Ishikawa (cell line): ENCODE results near the gene CDC42EP1.

ENCODE experiments used
- CREB1 ChIP-seq: IDR thresholded peaks from 2 replicates; pipeline ENCODE4 v1.6.1; 2012; ENCODE audit warnings: low read depth
- EGR1 ChIP-seq: IDR thresholded peaks from 2 replicates; pipeline ENCODE4 v1.6.1; 2012
- EP300 ChIP-seq: IDR thresholded peaks from 2 replicates; pipeline ENCODE4 v1.6.1; 2012; ENCODE audit warnings: borderline replicate concordance
- REST ChIP-seq: IDR thresholded peaks from 2 replicates; pipeline ENCODE4 v1.6.1; 2012; ENCODE audit warnings: low read depth, mild to moderate bottlenecking
- TCF12 ChIP-seq: IDR thresholded peaks from 2 replicates; pipeline ENCODE4 v1.6.1; 2012; ENCODE audit warnings: low read depth
- YY1 ChIP-seq: IDR thresholded peaks from 2 replicates; pipeline ENCODE4 v1.6.1; 2012; ENCODE audit warnings: low read depth

- no peak for TF ChIP-seq EP300
- TF ChIP-seq EGR1, result no peak
- no peak for TF ChIP-seq YY1
- no peak for TF ChIP-seq REST
- TF ChIP-seq TCF12, result no peak
- TF ChIP-seq CREB1, result no peak
Observed at GRCh38 chr22:37617431-37617830, 57.2 kb downstream of the CDC42EP1 start.
